ENCODE data around the gene PTPRQ.

The PTPRQ gene

DNA sequence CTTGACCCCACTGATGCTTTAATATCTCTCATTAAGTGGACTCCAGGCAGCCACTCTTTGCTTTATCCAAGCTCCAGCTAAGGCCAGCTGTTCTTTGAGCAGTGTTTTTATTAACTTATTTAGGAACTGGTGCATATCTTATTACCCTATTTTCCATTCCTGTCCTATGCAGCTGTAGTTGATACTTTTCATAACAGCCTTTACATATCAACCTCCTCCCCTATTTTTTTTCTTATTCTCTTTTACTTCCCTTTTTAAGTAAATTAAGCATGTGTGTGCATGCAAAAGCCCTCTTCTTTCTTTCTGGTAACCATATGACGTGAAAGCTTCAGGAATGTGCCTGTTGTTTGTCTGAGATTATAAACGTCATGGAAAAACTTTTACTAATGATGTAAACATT lies 121.2 kb downstream of the PTPRQ start:
- DNase-seq = no peak

DNA sequence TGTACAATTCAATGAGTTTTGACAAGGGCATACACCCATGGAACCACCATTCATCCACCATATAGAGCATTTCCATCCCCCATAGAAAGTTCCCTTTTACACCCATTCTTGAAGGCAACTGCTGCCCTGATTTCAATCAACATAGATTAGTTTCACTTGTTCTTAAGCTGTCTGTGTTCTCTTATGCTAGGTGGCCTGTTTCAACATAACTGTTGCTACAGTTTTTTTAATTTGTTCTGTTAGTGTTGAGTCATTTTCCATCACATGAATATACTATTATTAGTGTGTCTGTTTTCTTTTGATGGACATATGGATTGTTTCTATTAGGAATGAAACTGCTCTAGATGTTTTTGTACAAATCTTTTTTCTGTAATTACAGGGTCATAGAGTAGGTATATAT lies 123.4 kb downstream of the PTPRQ start:
- no peak for DNase-seq

DNA sequence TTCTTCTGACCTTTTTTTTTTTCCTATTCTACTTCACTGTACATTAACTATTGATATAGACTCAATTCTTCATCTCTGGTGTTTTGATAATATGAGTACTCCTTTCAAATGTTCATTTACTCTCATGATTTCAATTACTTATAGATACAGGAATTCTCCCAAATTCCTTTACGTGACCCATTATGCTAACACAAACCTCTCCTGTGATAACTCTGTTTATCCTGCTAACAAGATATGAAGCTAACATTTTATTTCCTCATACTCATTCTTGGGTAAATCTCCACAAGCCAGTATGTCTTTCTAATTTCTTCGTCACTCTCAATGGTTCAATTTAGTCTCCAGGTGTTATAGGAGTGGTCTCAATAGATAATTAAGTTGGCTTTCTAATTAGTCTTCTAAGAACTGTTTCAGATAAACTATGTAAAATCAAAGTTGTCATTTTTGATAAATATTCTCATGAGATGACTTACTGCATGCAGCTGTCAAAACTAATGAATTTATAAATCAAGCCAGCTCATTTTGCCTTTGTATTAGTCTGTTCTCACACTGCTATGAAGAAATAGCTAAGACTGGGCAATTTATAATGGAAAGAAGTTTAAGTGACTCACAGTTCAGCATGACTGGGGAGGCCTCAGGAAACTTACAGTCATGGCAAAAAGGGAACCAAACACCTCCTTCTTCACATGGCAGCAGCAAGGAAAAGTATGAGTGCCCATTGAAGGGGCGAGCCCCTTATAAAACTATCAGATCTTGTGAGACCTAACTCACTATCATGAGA lies 132.8 kb downstream of the PTPRQ start:
- no peak for DNase-seq

DNA sequence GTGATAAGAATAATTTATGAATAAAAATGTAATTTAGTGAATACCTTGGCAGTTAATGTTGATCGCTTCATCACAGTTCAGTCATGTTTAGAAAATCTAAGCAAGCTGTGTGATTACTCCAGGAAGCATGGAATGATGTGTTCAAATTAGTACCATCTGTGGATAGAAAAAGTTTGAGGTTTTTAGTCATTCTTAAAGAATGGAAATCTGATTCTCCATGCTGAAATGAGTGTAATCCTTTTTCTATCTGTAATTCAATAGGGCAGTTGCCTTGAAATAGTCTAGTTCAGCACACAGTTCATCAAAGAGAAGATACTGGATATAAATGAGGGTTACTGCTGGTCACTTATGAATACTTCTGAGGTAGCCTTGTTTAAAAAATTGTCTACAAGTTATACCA lies 136.2 kb downstream of the PTPRQ start:
- DNase-seq = no peak

DNA sequence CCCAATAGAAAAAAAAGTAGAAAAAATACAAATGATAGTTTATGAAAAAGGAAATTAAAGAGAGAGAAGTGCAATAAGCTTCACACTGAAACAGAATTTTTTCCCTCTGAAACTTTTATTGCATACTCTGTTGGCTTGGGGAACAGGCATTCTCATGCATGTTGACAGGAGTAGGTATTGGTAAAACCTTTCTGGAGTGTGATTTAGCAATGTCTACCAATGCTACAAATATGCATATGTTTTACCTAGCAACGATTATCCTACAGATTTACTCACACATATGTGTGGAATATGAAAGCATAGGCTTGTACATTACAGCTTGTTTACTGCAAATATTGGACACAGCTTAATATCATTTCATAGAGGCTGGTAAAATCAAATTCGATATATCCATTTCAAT lies 137.7 kb downstream of the PTPRQ start:
- DNase-seq = no peak

DNA sequence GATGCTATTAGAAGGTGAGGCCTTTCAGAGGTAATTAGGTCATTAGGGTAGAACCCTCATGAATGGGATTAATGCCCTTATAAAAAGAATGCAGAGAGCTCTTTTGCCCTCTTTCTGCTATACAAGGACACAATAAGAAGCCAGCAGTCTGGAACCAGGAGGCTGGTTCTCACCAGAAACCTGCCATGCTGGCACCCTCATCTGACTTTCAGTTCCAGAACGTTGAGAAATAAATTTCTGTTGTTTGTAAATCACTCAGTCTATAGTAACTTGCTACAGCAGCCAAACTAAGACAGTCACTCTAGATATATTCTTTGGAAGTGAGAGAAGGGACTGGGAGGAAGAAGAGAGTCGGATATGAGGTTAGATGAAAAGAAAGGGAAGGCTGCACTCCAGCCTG lies 138.4 kb downstream of the PTPRQ start:
- no peak for DNase-seq

DNA sequence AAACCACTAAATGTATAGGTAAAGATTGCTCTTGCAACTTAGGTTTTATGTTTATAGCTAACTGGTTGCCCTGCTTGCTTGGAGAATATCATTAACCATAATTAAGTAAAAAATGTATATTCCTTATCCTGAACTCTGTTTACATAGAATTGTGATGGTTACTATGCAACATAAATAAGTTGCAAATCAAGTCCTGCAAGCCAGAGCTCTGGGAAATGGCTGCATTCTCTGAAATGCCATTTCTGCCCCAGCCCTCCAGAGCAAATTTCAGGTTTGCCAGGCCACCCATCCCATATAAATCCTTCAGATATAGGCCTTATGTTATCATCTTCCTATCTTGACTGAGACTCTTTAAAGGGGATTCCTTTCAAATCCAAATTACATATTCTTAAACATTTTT lies 145.0 kb downstream of the PTPRQ start:
- no peak for DNase-seq

DNA sequence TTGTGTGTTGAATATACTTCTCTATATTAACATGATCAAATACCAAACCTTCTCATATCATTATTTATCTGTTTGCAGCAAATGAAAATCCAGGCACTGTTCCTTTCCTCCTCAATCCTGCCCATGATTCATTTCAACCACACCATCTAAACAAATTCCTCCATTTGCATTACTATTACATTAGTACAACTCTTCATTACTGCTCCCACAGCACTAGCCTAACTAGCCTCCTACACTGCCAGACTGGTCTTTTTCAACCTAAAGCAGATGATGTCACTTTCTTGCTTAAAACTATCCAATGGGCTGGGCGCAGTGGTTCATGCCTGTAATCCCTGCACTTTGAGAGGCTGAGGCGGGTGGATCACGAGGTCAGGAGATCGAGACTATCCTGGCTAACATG lies 146.1 kb downstream of the PTPRQ start:
- no peak for DNase-seq

DNA sequence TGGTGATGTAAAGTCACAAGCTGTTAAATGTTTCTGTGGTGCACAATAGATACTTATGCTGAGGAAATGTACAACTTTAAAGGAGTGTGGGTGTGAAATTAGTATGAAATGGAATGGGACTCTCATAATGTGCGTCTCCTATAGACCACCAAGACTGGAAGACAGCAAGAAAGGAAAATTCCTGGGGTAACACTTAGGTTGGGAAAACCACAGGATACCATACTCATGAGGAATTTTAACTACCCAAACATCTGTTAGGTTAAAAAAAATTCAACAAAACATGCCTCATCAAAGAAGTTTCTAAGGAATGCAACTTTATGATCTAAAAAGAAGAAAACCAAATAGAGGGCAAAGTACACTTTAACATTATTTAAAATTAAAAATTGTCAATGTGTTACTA lies 149.7 kb downstream of the PTPRQ start:
- no peak for DNase-seq

DNA sequence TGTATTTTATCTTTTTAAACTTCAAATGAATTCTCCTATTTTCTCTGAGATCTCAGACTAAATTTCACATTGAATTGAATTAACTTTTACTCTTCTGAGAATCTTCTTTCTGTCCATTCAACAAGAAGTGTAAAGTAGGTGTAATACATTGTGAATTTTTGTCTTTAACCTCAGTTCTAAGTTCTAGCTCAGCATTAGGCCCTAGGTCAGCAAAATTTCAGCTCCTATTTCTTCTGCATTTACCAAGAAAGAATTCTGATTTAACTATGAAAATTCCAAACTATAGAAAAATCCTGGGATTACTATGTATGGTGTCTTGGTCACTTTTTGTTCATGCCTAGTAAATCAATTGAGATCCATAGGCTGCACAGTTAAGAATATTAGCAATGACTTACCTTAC lies 152.5 kb downstream of the PTPRQ start:
- DNase-seq = no peak

DNA sequence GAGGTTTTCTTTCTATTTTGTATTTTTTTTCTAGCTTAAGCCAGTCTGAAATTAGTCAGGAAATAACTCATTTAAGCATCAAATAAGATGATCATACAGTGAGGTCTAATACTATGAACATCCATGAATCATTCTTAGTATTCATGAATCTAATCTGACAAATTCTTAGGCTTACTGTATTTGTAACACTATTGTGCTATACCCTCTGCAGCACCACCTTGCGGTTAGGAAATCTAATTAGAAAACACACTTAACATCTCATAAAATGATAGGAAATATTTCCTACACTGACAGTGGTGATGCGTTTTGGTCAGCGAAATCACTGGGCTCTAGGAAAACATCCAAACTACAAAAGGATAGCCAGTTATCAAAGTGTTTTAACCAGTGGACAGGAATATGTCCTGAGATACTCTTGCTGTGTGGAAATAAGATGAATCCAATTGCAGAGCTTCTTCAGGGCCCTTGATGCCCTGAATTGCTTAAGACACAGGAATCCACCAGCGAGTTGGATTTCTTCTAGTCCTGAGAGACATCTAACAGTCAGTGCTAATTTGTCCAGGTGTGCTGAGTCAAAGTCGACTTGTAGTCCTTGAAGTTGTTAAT lies 154.1 kb downstream of the PTPRQ start:
- DNase-seq = no peak

DNA sequence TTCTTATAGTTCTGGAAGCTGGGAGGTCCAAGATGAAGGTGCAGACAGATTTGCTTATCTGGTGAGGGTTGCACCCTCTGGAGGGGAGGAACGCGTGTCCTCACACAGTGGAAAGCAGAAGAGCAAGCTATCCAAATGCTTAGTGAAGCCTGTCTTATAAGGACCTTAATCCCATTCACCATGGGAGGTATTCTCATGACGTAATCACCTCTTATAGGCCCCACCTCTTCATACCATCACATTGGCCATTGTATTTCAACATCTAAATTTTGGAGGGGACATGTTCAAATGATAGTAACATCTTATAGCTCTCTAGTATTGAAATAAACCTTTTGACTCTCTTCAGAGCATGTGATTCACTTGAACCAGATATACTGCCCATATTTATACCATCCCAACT lies 158.4 kb downstream of the PTPRQ start:
- DNase-seq = no peak

DNA sequence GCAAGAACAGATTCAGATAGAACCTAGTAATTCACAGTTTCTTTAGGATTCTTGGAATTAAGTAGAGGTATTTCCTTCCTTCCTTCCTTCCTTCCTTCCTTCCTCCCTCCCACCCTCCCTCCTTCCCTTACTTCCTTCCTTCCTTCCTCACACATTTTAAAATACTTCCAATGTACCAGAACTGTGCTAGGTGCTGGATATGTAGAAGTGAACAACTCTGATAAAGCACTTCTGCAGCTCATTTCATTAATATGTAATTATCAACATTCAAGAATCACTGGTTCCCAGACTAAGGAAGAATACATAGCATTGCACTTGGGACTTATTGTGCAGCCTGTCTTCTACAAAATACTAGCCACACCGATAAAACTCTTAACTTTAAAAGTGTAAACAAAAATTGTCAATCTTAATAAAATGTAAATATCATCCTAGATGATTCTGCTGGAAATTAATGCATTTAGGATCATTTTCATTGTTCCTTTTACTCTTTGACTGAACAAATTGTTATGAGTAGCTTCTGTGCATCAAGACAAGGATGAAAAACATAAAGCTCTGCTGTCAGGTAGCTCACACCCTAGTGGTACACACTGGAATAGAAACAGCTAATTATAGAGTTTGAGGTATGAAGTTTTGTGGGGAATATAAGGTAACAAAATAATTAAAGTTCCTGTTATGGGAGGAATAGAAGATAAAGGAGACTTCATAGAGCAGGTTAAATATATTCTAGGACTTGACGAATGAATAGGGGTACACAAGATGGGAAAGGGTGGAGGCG lies 163.5 kb downstream of the PTPRQ start:
- no peak for DNase-seq

DNA sequence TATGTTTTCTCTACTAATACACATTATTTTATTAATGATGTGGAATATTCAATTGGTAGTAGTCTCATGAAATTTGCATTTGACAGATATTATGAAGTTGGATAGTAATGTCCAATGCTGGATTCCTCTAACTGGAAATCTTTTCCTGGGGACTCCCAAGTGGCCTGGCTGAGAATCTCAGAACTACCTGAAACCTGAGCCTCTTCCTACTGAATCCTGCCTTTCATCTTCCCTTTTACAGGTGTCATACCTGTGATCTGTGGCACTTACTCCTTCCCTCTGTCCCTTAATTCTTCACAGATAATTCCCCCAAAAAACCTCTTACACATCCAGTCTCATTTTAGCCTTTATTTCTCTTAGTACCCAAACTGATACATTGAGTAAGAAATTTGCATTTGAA lies 173.7 kb downstream of the PTPRQ start:
- no peak for DNase-seq

DNA sequence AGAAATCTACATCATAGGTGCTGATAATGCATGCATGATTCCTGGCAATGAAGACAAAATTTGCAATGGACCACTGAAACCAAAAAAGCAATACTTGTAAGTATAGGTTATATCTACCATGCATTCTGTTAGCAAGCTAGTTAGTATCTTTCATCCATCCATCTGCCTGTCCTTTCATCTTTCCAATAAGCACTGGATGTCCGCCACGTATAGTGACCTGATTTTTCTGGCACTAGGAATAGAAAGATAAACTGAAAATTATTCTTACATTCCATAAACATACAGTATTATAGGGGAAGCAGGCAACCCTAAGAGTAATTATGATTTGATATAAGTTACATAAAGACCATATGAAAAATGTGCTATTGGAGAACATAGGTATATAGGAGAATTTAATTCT lies 176.2 kb downstream of the PTPRQ start:
- no peak for DNase-seq

DNA sequence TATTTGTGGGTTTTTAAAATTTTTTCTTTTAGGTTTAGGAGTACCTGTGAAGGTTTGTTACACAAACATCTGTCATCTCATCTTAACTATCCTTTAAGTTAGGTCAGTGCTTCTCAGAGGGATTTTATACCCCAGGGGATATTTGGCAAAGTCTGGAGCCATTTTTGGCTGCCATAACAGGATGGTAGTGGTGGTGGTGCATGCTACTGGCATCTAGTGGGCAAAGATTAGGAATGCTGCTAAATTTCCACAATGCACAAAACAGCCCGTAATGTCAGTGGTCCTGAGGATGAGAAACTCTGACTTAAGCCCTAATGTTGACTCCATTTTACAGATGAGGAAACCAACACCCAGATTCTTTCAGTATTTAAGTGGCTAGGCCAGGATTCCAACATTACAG lies 178.2 kb downstream of the PTPRQ start:
- no peak for DNase-seq

DNA sequence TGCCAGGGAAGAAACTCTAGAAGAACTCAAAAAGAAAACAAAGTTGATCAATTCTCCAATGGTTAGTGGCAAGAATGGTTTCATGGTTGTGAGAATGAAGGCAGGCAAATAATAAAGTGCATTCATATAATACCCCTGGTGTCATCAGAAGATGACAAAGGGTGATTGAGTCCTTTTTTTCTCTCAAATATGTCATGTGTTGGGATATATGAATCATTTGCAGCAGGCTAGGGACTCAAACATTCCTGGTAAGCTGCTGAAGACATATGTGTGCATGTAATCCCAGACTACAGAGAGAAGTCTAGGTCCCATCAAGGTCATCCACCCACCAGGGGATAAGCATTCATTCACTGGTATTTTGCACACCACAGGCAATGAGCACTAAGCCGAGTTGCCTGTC lies 181.0 kb downstream of the PTPRQ start:
- DNase-seq = no peak

DNA sequence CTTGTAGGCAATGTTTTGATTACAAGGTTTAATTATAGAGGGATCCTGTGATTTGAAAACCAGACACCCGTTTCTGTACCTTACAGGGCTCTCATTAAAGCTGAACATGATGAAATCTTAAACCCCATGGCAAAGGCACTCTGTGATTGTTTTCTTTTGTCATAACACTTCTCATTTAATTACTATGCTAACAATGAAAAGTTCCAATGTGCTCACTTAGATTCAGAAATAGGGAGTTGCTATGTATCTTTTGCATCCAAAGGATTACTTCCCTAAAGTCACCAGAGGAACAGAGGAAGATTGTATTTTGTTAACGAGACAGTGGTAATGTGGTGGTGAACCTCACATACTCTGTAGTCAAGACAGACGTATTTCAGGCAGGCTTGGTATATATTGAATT lies 181.9 kb downstream of the PTPRQ start:
- DNase-seq = no peak

DNA sequence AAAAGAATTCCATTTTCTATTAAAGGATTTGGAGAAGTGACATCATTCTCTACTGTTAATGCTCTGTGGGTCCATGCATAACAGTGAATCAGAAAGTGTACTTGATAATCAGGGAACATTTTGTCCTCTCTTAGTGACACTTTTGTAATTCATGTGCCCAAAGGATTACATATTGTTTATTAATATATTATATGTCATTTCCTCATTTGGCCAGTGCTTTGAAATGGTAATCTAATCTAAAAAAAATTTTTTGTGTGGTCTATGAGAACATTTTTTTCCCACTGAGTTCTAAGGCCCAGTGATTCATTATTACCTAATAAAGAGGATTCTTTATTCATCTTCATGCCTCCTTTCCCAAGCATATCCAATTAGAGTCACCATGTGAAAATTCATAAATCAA lies 183.7 kb downstream of the PTPRQ start:
- no peak for DNase-seq

DNA sequence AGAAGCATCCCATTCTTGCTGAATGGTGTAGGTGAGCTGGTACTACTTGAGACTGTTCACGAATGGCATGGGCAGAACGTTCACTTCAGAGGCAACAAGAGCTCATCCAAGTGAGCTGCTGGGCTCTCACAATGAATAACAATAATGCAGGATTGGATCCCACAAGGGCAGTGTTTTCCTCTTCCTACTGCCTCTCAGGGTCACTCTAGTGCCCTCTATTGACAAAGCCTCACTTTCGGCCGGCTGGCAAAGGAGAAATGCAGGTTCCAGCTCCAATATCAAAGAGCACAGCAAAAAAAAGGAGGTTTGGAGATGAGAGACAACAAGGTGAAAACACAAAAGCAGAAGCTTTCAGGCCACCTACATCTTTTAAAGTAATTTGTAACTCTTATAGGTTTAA lies 188.8 kb downstream of the PTPRQ start:
- DNase-seq = no peak

DNA sequence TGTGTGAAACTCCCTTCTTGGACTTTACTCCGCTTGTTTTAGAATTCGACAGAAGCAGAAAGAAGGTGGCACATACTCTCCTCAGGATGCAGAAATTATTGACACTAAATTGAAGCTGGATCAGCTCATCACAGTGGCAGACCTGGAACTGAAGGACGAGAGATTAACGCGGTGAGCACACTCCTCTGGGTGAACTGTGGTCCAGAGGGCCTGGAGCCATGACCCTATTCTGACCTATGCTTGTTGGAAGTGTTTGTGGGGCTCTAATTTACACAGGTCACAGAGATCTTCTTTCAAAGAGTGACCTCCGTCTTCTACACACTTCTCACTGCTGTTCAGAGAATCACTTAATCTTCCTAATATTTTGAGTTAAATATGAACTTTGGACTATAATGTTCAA lies 190.9 kb downstream of the PTPRQ start:
- DNase-seq = no peak

DNA sequence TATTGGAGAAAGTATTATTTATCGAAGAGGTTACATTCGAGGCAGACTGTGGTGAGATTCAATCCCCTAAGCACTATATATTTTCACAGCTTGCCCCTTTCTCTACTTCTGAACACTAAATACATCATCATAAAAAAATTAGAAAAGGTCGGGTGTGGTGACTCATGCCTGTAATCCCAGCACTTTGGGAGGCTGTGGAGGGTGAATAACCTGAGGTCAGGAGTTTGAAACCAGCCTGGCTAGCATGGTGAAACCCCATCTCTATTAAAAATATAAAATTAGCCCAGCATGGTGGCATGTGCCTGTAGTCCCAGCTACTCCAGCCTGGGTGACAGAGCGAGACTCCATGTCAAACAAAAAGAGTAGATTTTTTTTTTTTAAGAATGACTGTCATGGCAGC lies 192.8 kb downstream of the PTPRQ start:
- DNase-seq = no peak

DNA sequence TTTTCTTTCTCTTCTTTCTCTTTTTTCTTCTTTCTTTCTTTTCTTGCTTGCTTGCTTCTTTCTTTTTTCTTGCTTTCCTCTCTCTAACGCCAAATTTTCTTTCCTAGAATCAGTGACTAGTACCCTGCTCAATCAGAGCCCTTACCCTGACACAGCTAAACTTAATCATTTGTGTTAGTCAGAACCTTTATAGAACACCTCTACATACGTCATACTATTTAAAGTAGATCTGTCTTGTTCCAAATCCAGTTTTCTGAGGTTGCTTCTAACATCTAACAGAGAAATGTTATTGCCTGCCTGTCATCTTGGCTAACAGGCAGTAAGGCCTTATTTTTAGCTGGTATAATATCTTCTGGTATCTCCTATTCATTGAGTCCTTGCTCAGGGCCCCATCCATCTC lies 197.9 kb downstream of the PTPRQ start:
- no peak for DNase-seq

DNA sequence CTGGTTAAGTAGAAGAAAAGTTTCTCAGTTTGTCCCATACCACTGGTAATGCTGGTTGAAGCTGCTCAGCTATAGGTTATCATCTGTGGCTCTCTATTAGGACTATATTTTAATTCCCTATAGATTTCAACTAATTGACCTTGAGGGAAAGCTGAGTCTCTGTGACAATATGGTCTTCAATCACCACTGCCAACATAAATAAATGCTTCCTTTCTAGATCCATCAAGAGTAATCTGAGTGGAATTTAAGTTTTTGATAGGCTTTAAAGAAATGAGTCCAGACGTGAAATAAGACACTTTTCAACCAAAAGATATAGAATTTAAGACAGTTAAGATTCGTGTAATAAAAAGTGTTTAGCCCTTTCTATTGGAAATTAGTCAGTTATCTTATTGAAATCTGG lies 199.9 kb downstream of the PTPRQ start:
- DNase-seq = no peak
